ENCODE data around the gene ALG9. TPM values are rescaled to one million over a fixed set of nuclear protein-coding genes. Genes with fewer than 3 reads are reported as not detected.

ALG9 gene
- total RNA-seq, 3 donors from 2014 or later (not counting 1 experiment from before 2014, with no cell fraction given), result 30.6 to 37.1 (median 35.4) TPM

- H3K4me1 ChIP-seq (ENCODE audit: control insufficient read depth, insufficient read depth, low read length), result no peaks in the 10 kb centered on the region
- Mint-ChIP-seq H3K27ac (no peak overlapping the region), H3K9me3 (no peaks in the 10 kb centered on the region), H3K4me1 (peaks cover 0 to 8% of the 10 kb centered on the region in 2 donors), H3K36me3 (peaks cover 33% of the 10 kb centered on the region), H3K27me3 (ENCODE audit: low read depth in 2 of 2) (no peaks in the 10 kb centered on the region), H3K4me3 (no peak overlapping the region)
- H3K4me3 ChIP-seq (ENCODE audit: low read length), result no peak overlapping the region
- peaks cover 61% of the 10 kb centered on the region for H3K36me3 ChIP-seq (ENCODE audit: control insufficient read depth, insufficient read depth, low read length)
- no peak for DNase-seq
- H3K27me3 ChIP-seq (ENCODE audit: control insufficient read depth, insufficient read depth, low read length), result no peaks in the 10 kb centered on the region
- WGBS (ENCODE audit: insufficient coverage), result 98% methylated on average over 2 of the region's 2 CpGs
- TF ChIP-seq CTCF (IDR thresholded peaks at IDR 0.05), result no peak
- no peak overlapping the region for H3K27ac ChIP-seq (ENCODE audit: low read length)
- no peak for ATAC-seq
- intact Hi-C loops (cut with micrococcal nuclease), result no loop called here
- no peaks in the 10 kb centered on the region for H3K9me3 ChIP-seq (ENCODE audit: control insufficient read depth, insufficient read depth, low read length)
These were observed 127.7 kb downstream of the ALG9 start for GRCh38 chr11:111743700-111744099.

DNA sequence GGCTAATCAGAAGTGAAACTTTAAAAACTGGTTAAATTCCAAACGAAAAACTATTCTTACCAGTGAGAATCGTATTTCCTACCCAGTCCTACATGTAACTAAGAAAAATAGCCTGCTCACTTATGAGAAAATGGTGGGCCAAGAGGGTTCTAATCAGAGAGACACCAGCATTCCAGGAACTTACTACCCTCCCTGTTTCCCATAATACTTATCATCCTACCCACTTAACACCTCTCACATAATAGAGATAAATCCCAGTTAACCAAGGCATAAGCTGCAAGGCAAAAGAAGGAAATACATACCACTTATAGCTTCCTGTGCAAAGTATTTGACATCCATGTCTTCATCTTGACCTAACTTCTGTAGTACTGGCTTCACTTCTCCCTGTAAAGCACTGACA is 129.6 kb downstream of the ALG9 start:
- Histone ChIP-seq H3K4me3 (ENCODE audit: low read length) (no peak overlapping the region), H3K9me3 (ENCODE audit: control insufficient read depth, insufficient read depth, low read length) (no peaks in the 10 kb centered on the region), H3K27me3 (ENCODE audit: control insufficient read depth, insufficient read depth, low read length) (no peaks in the 10 kb centered on the region), H3K27ac (ENCODE audit: low read length) (no peak overlapping the region), H3K4me1 (ENCODE audit: control insufficient read depth, insufficient read depth, low read length) (no peaks in the 10 kb centered on the region), H3K36me3 (ENCODE audit: control insufficient read depth, insufficient read depth, low read length) (peaks cover 45% of the 10 kb centered on the region)
- Mint-ChIP-seq H3K4me1 (peaks cover 0 to 8% of the 10 kb centered on the region in 2 donors), H3K27me3 (ENCODE audit: low read depth in 2 of 2) (no peaks in the 10 kb centered on the region), H3K4me3 (no peak overlapping the region), H3K36me3 (peaks cover 25% of the 10 kb centered on the region), H3K27ac (no peak overlapping the region), H3K9me3 (no peaks in the 10 kb centered on the region)
- ATAC-seq, result no peak
- intact Hi-C loops (cut with micrococcal nuclease), result no loop called here
- WGBS (ENCODE audit: insufficient coverage), result 67% methylated on average over 2 of the region's 2 CpGs
- DNase-seq, result no peak
- no peak for TF ChIP-seq CTCF (IDR thresholded peaks at IDR 0.05)

DNA sequence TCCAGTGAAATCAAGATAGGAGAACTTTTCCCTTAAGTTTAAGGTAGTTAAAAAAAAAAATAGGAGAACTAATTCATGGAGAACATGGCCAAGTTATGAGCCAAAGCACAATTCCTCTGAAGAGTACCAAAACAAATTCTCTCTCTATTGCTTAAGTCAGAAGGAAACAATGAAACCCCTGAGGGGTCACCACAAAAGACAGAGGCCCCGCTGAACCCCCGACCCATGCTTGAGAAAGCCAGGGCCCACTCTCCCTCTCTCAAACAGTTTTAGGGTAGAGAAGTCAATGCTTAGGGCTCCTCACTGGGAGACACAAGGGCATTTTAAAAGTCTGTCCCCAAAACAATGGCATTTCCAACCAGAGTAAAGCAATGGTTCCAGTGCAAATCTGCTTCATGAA is 132.1 kb downstream of the ALG9 start:
- Mint-ChIP-seq H3K27ac (no peak overlapping the region), H3K27me3 (ENCODE audit: low read depth in 2 of 2) (no peaks in the 10 kb centered on the region), H3K9me3 (no peaks in the 10 kb centered on the region), H3K36me3 (peaks cover 14% of the 10 kb centered on the region), H3K4me3 (no peak overlapping the region), H3K4me1 (no peaks in the 10 kb centered on the region)
- Histone ChIP-seq H3K27ac (ENCODE audit: low read length) (no peak overlapping the region), H3K9me3 (ENCODE audit: control insufficient read depth, insufficient read depth, low read length) (no peaks in the 10 kb centered on the region), H3K27me3 (ENCODE audit: control insufficient read depth, insufficient read depth, low read length) (no peaks in the 10 kb centered on the region), H3K36me3 (ENCODE audit: control insufficient read depth, insufficient read depth, low read length) (peaks cover 29% of the 10 kb centered on the region), H3K4me3 (ENCODE audit: low read length) (no peak overlapping the region), H3K4me1 (ENCODE audit: control insufficient read depth, insufficient read depth, low read length) (no peaks in the 10 kb centered on the region)
- intact Hi-C loops (cut with micrococcal nuclease), result no loop called here
- no peak for DNase-seq
- ATAC-seq, result no peak
- 100% methylated on average over 1 of the region's 2 CpGs for WGBS (ENCODE audit: insufficient coverage)
- TF ChIP-seq CTCF (IDR thresholded peaks at IDR 0.05), result no peak

- WGBS (ENCODE audit: insufficient coverage), result 92% methylated on average over 14 of the region's 14 CpGs
These were observed 133.8 kb downstream of the ALG9 start for GRCh38 chr11:111737444-111738210.

More at GRCh38 chr11:111737444-111738210, 133.8 kb downstream of the ALG9 start:
- H3K36me3 Mint-ChIP-seq, result peaks cover 14% of the 10 kb centered on the region
- intact Hi-C loops (cut with micrococcal nuclease), result no loop called here
- H3K9me3 Mint-ChIP-seq, result no peaks in the 10 kb centered on the region
- H3K4me3 Mint-ChIP-seq, result no peak overlapping the region
- Histone ChIP-seq H3K27me3 (ENCODE audit: control insufficient read depth, insufficient read depth, low read length) (no peaks in the 10 kb centered on the region), H3K27ac (ENCODE audit: low read length) (no peak overlapping the region), H3K9me3 (ENCODE audit: control insufficient read depth, insufficient read depth, low read length) (no peaks in the 10 kb centered on the region), H3K36me3 (ENCODE audit: control insufficient read depth, insufficient read depth, low read length) (peaks cover 17% of the 10 kb centered on the region), H3K4me1 (ENCODE audit: control insufficient read depth, insufficient read depth, low read length) (no peaks in the 10 kb centered on the region), H3K4me3 (ENCODE audit: low read length) (no peak overlapping the region)
- ATAC-seq (peak in 1 of 3 donors; percentile 6), DNase-seq (no peak)
- peak overlapping the region in 1 of 2 donors; percentile 68 for H3K27ac Mint-ChIP-seq
- no peak for TF ChIP-seq CTCF (IDR thresholded peaks at IDR 0.05)
- no peaks in the 10 kb centered on the region for H3K27me3 Mint-ChIP-seq (ENCODE audit: low read depth in 2 of 2)
- H3K4me1 Mint-ChIP-seq, result no peaks in the 10 kb centered on the region

All from natural killer cell (primary cell).